Umbilical cord (tissue), 2 donors: ENCODE data around the gene ACYP1. TPM values are rescaled to one million over a fixed set of nuclear protein-coding genes. Genes with fewer than 3 reads are reported as not detected.
"Not testable (repeated sequence)": the region's sequence is repeated elsewhere in the genome, so short reads cannot be mapped to it uniquely, and the experiment has no call there.

Source experiments
- DNase-seq: peaks from one replicate; pipeline ENCODE4 v3.0.0-alpha.2; 2015; ENCODE audit warnings: low spot score
- total RNA-seq: library from RNA; depleted of rRNA; stranded (reverse); fragments of >200 nt; gene quantifications from one replicate; pipeline ENCODE4 v1.2.3, GENCODE V29; 2014; ENCODE audit warnings: low replicate concordance; ENCODE audit not compliant: insufficient read depth

Gene ACYP1
- total RNA-seq, 1 donor from 2014 or later = 14.2 TPM

DNA sequence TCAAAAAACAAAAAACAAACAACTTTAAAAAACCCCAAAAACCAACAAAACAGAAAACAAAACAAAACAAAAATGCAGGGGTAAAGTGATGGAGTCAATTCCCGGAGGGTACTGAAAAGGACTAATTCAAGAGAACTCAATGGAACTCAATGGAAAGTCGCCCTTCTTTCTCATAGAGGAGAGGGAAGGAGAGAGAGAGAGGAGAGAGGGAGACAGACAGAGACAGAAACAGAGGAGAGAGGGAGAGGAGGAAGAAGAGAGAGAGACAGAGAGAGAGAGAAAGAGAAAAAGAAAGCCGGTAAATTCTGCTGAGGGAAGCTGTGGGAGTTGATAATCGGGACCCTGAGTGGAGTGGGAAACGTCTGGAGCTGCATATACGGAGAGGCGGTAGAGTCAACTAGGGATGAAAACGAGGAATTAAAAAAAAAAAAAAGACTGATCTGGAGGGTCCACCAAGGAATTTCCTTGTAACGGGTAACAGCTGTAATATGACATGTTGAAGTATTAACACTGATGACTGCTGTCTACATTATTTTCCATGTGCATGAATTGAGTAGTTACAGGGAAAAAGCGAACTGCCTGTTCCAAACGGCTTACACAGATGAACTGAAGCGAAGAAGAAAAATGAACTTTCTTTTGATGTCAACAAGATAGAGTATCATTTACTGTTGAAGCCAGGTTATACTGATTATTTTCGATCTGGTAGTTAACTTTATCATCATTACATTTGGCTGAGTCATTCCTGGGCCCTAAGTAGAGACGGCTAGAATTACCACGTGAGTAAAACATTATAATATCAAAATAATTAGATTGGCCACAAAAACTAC, 4.7 kb upstream of the ACYP1 start:
- peak; percentile 48 for DNase-seq

GRCh38 chr14:75067765-75068164, 3.9 kb upstream of the ACYP1 start:
- not testable (repeated sequence) for DNase-seq

GRCh38 chr14:75067212-75067611, 3.4 kb upstream of the ACYP1 start:
- DNase-seq = no peak

DNA sequence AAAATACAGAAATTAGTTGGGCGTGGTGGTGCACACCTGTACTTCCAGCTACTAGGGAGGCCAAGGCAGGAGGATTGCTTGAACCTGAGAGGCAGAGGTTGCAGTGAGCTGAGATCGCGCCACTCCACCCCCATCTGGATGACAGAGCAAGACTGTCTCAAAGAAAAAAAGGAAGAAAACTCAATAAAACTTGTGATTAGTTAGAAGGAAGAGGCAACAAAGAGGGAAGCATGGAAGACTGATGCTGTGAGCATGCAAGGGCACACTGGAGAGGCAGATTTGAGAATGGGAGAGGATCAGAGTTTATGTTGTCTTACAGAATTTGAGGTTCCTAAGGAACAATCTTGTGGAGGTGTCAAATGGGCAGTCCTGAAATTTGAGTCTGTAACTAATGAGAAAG, 2.9 kb upstream of the ACYP1 start:
- no peak for DNase-seq

DNA sequence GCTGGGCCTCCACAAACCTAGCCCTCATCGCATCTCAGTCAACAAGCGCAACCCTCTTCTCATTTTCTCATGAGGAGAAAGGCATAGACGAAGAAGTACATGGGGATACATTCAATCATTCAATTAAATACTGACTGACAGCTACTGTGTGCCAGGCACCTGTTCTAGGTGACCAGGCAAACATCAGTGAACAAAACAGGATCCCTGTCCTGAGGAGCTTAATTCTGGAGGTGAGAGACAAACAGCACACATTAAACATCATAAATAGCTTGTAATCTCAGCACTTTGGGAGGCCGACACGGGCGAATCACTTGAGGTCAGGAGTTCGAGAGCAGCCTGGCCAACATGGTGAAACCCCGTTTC, 362 bp upstream of the ACYP1 start:
- DNase-seq = no peak

DNA sequence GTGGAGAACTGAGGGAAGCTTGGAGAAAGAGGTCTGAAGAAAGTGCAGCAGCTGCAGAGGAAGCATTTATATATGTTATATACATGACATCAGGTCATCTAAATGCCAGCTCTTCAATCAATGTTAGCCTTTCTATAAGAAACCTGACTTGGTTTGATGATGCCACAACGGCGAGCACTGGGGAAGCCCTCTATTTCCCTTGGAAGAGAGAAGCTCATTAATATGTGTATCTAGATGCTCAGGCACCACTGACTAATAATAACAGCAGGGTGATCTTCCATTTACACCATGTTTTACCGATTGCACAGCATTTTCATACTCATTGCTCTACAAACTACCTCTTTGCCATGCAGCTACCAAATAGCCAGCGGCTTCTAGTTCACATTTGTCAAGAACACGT, 811 bp downstream of the ACYP1 start:
- DNase-seq = no peak

- DNase-seq = no peak
Measured at GRCh38 chr14:75060420-75060819, 3.4 kb downstream of the ACYP1 start.

- peak; percentile 45 for DNase-seq
Measured at GRCh38 chr14:75059642-75060041, 4.2 kb downstream of the ACYP1 start.

- DNase-seq = no peak
Measured at GRCh38 chr14:75054421-75054820, 9.4 kb downstream of the ACYP1 start.

GRCh38 chr14:75053396-75054291, 10.2 kb downstream of the ACYP1 start:
- no peak for DNase-seq

GRCh38 chr14:75051556-75051899, 12.3 kb downstream of the ACYP1 start:
- DNase-seq = no peak

GRCh38 chr14:75050852-75051555, 12.8 kb downstream of the ACYP1 start, which contains the start of gene MLH3:
TSS of gene MLH3 (minus strand) at chr14:75051467. CDS start at chr14:75049655, 1,812 bp downstream.
- peak; percentile 89 for DNase-seq

DNA sequence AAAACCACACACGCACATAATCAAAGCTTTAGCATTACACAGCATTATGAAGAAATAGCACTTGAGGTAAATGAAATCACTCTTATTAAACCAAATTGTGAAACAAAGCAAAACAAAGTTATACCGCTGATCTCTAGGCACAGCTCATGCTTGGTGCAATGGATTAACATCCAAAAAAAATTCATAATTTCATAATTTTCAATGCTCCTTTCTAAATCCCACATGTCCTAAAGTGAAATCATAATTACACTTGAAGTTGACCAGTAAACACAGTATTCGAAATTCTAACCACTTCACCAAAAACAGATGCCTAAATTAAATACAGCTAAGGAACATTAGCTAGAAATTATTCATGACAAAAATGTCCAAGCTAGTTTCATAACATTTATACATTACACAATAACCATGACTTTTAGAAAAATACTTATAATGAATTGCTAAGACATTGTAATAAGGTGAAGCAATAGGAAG, 14.1 kb downstream of the ACYP1 start:
- no peak for DNase-seq

DNA sequence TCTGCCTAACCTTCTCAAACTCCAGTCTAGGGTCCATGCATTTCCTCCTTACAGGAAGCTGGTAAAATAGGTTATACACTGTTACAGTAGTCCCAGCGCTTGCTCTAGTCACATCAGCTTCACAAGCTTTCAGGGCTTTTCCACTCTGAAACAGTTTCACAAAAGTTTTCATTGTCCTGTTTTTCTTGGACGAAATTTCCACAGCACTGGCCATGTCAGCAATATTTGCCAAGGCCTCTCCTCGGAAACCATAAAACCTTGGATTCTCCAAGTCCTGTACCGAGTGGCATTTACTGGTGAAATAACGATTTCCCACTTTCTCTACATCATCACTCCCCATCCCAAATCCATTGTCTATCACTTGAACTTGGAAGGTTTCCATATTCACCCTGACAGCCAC, 14.7 kb downstream of the ACYP1 start:
- no peak for DNase-seq

DNA sequence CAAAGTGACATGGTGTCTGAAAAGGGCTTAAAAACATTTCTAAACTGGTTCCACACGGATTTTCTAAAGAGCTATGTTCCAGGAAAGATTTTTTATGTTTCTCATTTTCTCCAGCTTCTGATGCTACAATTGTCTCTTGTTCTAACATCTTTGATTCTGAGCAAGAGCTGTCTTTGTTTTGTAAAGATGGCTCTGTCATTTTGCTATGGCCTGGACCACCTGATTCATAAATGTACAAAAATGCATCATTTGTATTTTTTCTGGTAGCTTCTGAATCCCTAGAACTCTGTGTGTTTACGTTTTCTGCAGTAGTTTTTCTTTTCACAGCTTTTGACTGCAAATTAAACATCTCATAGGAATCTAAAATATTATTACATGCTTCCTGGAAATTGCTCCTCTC, 15.7 kb downstream of the ACYP1 start:
- DNase-seq = no peak

DNA sequence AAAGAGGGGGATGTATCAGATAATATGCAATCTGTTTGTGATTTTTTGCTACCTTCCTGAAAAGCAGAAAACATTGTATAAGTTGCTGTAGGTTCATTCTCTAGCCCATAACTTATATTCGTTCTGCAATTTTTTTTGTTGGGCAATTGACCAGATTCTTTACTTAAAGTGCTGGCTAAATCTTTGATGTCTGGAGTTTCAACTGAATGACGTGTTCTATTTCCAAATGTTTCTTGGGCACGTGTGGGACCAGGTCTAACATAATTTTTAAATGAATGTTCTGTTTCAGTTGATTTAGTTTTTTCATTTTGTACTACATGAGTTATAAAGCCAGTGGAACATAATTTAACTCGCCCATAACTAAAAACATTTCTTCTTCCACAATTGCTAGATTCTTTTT, 16.3 kb downstream of the ACYP1 start:
- no peak for DNase-seq

DNA sequence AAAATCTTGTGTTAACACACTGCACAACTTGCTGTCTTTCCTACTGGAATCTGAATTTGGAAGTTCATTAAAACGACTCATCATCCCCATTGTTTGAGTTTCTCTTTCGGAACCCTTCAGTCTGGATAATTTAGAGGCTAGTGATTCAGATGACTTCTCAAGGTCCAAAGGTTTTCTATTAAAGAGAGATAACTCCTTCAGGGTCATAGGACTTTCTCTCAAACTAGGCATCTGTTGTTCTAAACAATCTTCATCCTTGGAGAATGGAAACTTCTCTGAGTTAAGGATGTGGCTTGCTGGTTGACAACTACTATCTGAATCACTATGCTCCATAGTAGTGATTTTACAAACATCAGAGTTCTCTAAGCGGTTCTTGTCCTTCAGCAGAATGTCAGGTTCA, 16.9 kb downstream of the ACYP1 start:
- no peak for DNase-seq

GRCh38 chr14:75046275-75046674, 17.5 kb downstream of the ACYP1 start:
- no peak for DNase-seq

- peak; percentile 11 for DNase-seq
Measured at GRCh38 chr14:75044752-75045151, 19.1 kb downstream of the ACYP1 start.

DNA sequence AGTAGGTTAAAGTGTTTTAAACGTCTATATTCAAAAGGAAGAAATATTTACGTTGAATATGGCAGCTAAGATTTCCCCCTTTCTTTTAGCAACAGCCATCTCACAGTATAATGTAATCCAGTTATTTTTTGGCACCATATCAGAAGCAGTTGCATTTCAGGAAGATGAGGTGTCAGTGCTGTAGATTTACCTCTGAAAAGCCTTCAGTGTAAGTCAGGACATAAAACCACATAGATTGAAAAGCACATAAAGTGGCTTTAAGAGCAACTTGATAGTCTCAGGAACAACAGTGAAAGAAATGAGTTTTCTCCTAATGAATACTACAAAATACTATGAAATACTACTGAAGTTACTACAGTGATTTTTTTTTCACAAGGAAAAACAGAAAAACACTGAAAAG, 19.5 kb downstream of the ACYP1 start:
- DNase-seq = peak; percentile 43

DNA sequence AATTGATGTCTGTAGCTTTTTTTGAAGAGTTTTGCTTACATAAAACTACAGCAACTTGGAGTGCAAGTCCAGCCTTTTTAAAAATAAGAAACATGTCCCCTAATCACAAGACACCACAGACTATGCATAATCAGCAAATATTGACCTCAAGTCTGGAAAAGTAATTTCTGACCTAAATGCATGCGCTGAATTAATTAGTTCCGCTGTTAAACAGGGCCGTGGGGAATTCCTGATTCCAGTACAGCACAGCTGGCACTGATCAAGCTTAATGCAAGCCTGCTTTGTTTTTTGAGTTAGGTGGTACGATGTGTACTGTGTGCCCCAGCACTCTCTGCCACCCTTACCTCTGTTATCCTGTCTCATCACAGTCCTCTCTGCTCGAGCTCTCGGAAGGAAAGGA, 21.8 kb downstream of the ACYP1 start:
- no peak for DNase-seq

GRCh38 chr14:75041613-75042012, 22.2 kb downstream of the ACYP1 start:
- DNase-seq = no peak
